Measurements from ENCODE around the gene MS4A4A. TPM values are rescaled to one million over a fixed set of nuclear protein-coding genes. Genes with fewer than 3 reads are reported as not detected.

MS4A4A gene
- total RNA-seq (under 1 TPM in 1 of 2 experiments, not detected in 1; 0.36 TPM), polyA plus RNA-seq (not detected), total RNA-seq (0 reads per million in 6 experiments)

DNA sequence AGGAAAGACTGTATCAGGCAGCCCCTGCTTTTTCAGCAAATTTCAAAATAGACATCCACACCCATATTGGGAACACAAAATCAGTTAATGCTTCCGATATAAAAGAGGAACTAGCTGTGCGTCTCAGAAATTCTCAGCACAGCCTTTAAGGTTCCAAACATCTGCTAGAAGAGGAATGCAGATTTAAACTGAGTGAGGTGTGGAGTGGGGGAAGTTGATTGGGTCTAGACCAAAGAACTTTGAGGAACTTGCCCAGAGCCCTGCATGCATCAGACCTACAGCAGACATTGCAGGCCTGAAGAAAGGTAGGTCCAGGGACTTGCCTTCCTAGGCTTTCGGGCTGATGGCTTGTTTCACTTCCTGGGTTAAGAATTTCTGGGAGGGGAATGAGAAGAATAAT is at the start of gene MS4A4A:
MS4A4A (plus strand) TSS at position 255 of the 400 bp plus-strand sequence; CDS start at position 265, 10 bp downstream.
- peaks cover 3 to 11% (median 7%) of the 10 kb centered on the region in 5 donors for H3K27me3 Mint-ChIP-seq
- no peak for DNase-seq
- H3K4me3 Mint-ChIP-seq: peak within 1 kb of the TSS in 1 of 10 donors; percentile 52
- peaks cover 0 to 15% (median 0%) of the 10 kb centered on the region in 4 donors for H3K4me1 Mint-ChIP-seq
- no peaks in the 10 kb centered on the region for H3K9me3 Mint-ChIP-seq
- peak in 1 of 2 donors; percentile 28 for ATAC-seq
- H3K36me3 Mint-ChIP-seq: no peaks in the 10 kb centered on the region
- no peak within 1 kb of the TSS for H3K27ac Mint-ChIP-seq
- POLR2A ChIA-PET: no interaction called here

GRCh38 chr11:60230681-60231080 is 49.8 kb upstream of the MS4A4A start:
- H3K9me3 Mint-ChIP-seq: no peaks in the 10 kb centered on the region
- H3K36me3 Mint-ChIP-seq: no peaks in the 10 kb centered on the region
- H3K4me1 Mint-ChIP-seq: no peaks in the 10 kb centered on the region
- H3K4me3 Mint-ChIP-seq: no peak overlapping the region
- DNase-seq (no peak), ATAC-seq (no peak)
- POLR2A ChIA-PET: no interaction called here
- H3K27me3 Mint-ChIP-seq: peaks cover 0 to 10% (median 0%) of the 10 kb centered on the region in 5 donors
- H3K27ac Mint-ChIP-seq: no peak overlapping the region

GRCh38 chr11:60235321-60235720 is 45.1 kb upstream of the MS4A4A start:
- DNase-seq (no peak), ATAC-seq (no peak)
- H3K4me1 Mint-ChIP-seq: no peaks in the 10 kb centered on the region
- no peak overlapping the region for H3K4me3 Mint-ChIP-seq
- H3K27me3 Mint-ChIP-seq: peaks cover 3 to 27% (median 6%) of the 10 kb centered on the region in 5 donors
- no peaks in the 10 kb centered on the region for H3K36me3 Mint-ChIP-seq
- no peaks in the 10 kb centered on the region for H3K9me3 Mint-ChIP-seq
- H3K27ac Mint-ChIP-seq: no peak overlapping the region
- POLR2A ChIA-PET: no interaction called here

DNA sequence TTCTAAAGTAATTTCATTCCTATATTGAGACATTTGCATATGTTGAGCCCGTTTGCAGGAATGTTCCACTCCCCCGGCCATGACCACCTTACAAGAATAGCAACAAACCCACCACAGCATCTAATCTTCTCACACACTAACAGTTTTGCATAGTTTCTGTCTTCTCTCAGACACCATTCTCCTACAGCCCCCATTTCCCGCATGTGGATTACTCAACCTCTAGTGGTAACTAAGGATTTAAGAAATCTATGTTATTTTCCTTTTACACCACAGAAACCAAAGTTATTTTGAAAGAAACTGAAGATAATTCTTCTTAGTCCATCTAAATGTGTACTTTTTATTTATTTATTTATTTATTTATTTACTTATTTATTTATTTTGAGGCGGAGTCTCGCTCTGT is 39.8 kb upstream of the MS4A4A start:
- H3K4me3 Mint-ChIP-seq: no peak overlapping the region
- H3K4me1 Mint-ChIP-seq: peaks cover 0 to 8% (median 0%) of the 10 kb centered on the region in 4 donors
- ATAC-seq (no peak), DNase-seq (no peak)
- H3K9me3 Mint-ChIP-seq: no peaks in the 10 kb centered on the region
- no peak overlapping the region for H3K27ac Mint-ChIP-seq
- no peaks in the 10 kb centered on the region for H3K36me3 Mint-ChIP-seq
- POLR2A ChIA-PET: no interaction called here
- peaks cover 10 to 34% (median 14%) of the 10 kb centered on the region in 5 donors for H3K27me3 Mint-ChIP-seq

- H3K4me3 Mint-ChIP-seq: no peak overlapping the region
- ATAC-seq (no peak), DNase-seq (no peak)
- no peaks in the 10 kb centered on the region for H3K9me3 Mint-ChIP-seq
- H3K4me1 Mint-ChIP-seq: peaks cover 0 to 8% (median 0%) of the 10 kb centered on the region in 4 donors
- peaks cover 10 to 33% (median 14%) of the 10 kb centered on the region in 5 donors for H3K27me3 Mint-ChIP-seq
- POLR2A ChIA-PET: no interaction called here
- no peaks in the 10 kb centered on the region for H3K36me3 Mint-ChIP-seq
- no peak overlapping the region for H3K27ac Mint-ChIP-seq
Measured at GRCh38 chr11:60241786-60242185, 38.7 kb upstream of the MS4A4A start.

DNA sequence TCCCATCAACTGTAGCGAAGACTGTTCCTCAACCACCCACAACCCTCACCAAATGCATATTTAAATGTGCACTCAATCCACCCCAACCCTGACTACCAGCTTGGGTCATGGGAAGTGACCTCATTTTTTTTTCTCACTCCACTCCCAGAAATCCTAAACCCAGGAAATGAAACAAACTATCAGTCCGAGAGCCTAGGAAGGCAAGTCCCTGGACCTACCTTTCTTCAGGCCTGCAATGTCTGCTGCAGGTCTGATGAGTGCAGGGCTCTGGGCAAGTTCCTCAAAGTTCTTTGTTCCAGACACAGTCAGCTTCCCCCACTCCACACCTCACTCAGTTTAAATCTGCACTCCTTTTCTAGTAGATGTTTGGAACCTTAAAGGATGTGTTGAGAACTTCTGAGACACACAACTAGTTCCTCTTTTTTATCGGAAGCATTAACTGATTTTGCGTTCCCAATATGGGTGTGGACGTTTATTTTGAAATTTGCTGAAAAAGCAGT is 37.7 kb upstream of the MS4A4A start, which contains the start of gene MS4A4E:
MS4A4E (minus strand) TSS at position 398 of the 500 bp plus-strand sequence. CDS start 13,082 bp downstream, outside the sequence.
- no peak for ATAC-seq
- POLR2A ChIA-PET: no interaction called here
- Mint-ChIP-seq H3K4me3 (peak within 1 kb of the TSS in 1 of 10 donors; percentile 24), H3K36me3 (no peaks in the 10 kb centered on the region), H3K4me1 (peaks cover 0 to 8% (median 0%) of the 10 kb centered on the region in 4 donors), H3K9me3 (no peaks in the 10 kb centered on the region), H3K27me3 (peaks cover 8 to 25% (median 11%) of the 10 kb centered on the region in 5 donors), H3K27ac (no peak within 1 kb of the TSS)
- DNase-seq: no peak

- peaks cover 0 to 5% (median 0%) of the 10 kb centered on the region in 4 donors for H3K4me1 Mint-ChIP-seq
- H3K36me3 Mint-ChIP-seq: peaks cover 0 to 9% (median 0%) of the 10 kb centered on the region in 3 donors
- H3K9me3 Mint-ChIP-seq: peaks cover 0 to 26% (median 3%) of the 10 kb centered on the region in 9 donors
- ATAC-seq: no peak
- POLR2A ChIA-PET: no interaction called here
- H3K4me3 Mint-ChIP-seq: no peak overlapping the region
- H3K27me3 Mint-ChIP-seq: peaks cover 12 to 32% (median 23%) of the 10 kb centered on the region in 5 donors
- no peak overlapping the region for H3K27ac Mint-ChIP-seq
- DNase-seq: peak in 3 of 10 donors; percentile 3 to 66 (median 13)
Measured at GRCh38 chr11:60251485-60252212, 28.8 kb upstream of the MS4A4A start.

DNA sequence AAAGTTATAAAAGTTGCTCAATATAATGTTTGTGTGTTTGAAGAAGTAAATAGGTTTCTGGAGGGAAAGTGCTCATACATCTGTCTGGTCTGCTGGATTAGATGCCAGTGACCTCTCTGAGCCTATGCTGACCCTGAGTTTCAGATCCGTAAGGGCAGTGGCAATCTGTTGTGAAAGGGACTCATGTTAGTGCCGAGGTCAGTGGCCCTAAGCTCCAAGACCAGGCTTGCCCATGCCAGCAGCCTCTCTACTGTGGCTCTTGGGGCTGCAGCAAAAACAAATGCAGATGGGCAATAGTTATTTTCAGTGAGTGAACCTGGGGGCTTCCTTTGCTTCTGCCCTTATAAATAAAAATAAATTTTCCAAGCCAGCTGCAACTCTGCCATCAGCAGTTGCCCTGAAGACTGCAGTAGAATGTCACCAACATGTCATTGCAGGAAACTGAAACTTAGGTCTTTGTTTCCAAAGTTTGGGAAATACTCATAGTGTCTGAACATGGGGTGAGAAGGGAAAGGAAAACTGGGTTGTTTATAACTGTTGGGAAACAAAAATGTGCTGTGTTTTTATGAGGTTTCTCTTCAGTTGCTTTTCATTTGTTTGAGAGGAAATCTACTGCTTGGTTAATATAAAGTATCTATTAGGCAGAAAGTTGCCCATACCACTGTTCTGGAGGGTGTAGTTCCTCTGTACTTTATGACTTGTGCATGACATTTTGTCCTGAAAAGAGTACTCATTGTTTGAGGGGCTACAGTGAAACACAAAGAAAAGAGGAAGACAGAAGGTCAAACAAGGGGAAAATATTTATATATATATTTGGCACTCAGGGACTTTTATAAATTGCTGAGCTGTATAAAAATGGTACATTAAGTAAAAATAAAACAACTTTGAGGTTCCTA is 28.0 kb upstream of the MS4A4A start:
- peaks cover 0 to 5% (median 0%) of the 10 kb centered on the region in 4 donors for H3K4me1 Mint-ChIP-seq
- DNase-seq (no peak), ATAC-seq (no peak)
- no peak overlapping the region for H3K4me3 Mint-ChIP-seq
- H3K9me3 Mint-ChIP-seq: peaks cover 0 to 26% (median 3%) of the 10 kb centered on the region in 9 donors
- no peak overlapping the region for H3K27ac Mint-ChIP-seq
- H3K27me3 Mint-ChIP-seq: peaks cover 12 to 30% (median 23%) of the 10 kb centered on the region in 5 donors
- POLR2A ChIA-PET: no interaction called here
- H3K36me3 Mint-ChIP-seq: peaks cover 0 to 9% (median 0%) of the 10 kb centered on the region in 3 donors

GRCh38 chr11:60257956-60258722 is 22.3 kb upstream of the MS4A4A start:
- H3K36me3 Mint-ChIP-seq: peaks cover 0 to 9% (median 0%) of the 10 kb centered on the region in 3 donors
- DNase-seq: no peak
- H3K27me3 Mint-ChIP-seq: peaks cover 0 to 28% (median 5%) of the 10 kb centered on the region in 5 donors
- H3K4me1 Mint-ChIP-seq: no peaks in the 10 kb centered on the region
- POLR2A ChIA-PET: no interaction called here
- H3K4me3 Mint-ChIP-seq: no peak overlapping the region
- ATAC-seq: no peak
- no peak overlapping the region for H3K27ac Mint-ChIP-seq
- H3K9me3 Mint-ChIP-seq: peaks cover 0 to 30% (median 8%) of the 10 kb centered on the region in 9 donors

GRCh38 chr11:60261014-60261413 is 19.5 kb upstream of the MS4A4A start:
- Mint-ChIP-seq H3K4me3 (no peak overlapping the region), H3K27me3 (peaks cover 0 to 15% (median 0%) of the 10 kb centered on the region in 5 donors), H3K4me1 (no peaks in the 10 kb centered on the region), H3K9me3 (peaks cover 0 to 12% (median 5%) of the 10 kb centered on the region in 9 donors), H3K27ac (no peak overlapping the region), H3K36me3 (no peaks in the 10 kb centered on the region)
- POLR2A ChIA-PET: no interaction called here
- DNase-seq: no peak
- ATAC-seq: no peak

GRCh38 chr11:60263402-60263801 is 17.1 kb upstream of the MS4A4A start:
- ATAC-seq (no peak), DNase-seq (no peak)
- Mint-ChIP-seq H3K4me1 (no peaks in the 10 kb centered on the region), H3K4me3 (no peak overlapping the region), H3K27ac (no peak overlapping the region), H3K27me3 (peaks cover 0 to 19% (median 3%) of the 10 kb centered on the region in 5 donors), H3K9me3 (peaks cover 0 to 12% (median 5%) of the 10 kb centered on the region in 9 donors), H3K36me3 (no peaks in the 10 kb centered on the region)
- POLR2A ChIA-PET: no interaction called here

- H3K27ac Mint-ChIP-seq: no peak overlapping the region
- peaks cover 0 to 17% (median 3%) of the 10 kb centered on the region in 5 donors for H3K27me3 Mint-ChIP-seq
- DNase-seq (no peak), ATAC-seq (no peak)
- H3K36me3 Mint-ChIP-seq: no peaks in the 10 kb centered on the region
- no peak overlapping the region for H3K4me3 Mint-ChIP-seq
- POLR2A ChIA-PET: no interaction called here
- H3K4me1 Mint-ChIP-seq: no peaks in the 10 kb centered on the region
- peaks cover 0 to 12% (median 5%) of the 10 kb centered on the region in 9 donors for H3K9me3 Mint-ChIP-seq
Measured at GRCh38 chr11:60264644-60265043, 15.8 kb upstream of the MS4A4A start.

Measured in naive thymus-derived CD8-positive, alpha-beta T cell (primary cell).